ENCODE data around the gene RAP2B. TPM values are rescaled to one million over a fixed set of nuclear protein-coding genes. Genes with fewer than 3 reads are reported as not detected.
"Not testable (repeated sequence)": the region's sequence is repeated elsewhere in the genome, so short reads cannot be mapped to it uniquely, and the experiment has no call there.

RAP2B gene
- total RNA-seq, 1 donor from 2014 or later = 11.3 TPM

DNA sequence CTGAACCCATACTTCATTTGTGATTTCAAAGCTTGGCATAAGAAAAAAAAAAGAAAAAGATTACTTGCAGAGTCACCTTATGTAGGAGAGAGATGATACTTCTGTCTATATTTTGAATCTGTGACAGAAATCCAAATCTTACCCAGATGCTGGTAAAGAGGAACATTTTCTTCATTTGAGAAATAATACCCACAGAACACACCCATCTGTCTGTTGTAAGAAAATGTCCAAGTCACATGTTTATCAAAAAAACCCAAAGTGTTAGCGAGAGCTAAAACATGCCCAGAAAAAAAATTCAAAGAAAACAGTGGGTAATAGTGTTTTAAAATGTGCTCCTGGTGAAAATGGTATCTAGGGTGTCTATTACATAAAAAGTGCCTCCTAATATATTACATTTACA is 18.0 kb upstream of the RAP2B start:
- Mint-ChIP-seq H3K27ac (no peak overlapping the region), H3K27me3 (no peaks in the 10 kb centered on the region), H3K36me3 (ENCODE audit: insufficient read depth) (no peaks in the 10 kb centered on the region), H3K9me3 (ENCODE audit: low read depth) (no peaks in the 10 kb centered on the region), H3K4me3 (ENCODE audit: low read depth) (no peak overlapping the region), H3K4me1 (ENCODE audit: low read depth) (peaks cover 4% of the 10 kb centered on the region)
- DNase-seq (ENCODE audit: low spot score, unreplicated experiment) = no peak
- TF ChIP-seq, protein P1, sequence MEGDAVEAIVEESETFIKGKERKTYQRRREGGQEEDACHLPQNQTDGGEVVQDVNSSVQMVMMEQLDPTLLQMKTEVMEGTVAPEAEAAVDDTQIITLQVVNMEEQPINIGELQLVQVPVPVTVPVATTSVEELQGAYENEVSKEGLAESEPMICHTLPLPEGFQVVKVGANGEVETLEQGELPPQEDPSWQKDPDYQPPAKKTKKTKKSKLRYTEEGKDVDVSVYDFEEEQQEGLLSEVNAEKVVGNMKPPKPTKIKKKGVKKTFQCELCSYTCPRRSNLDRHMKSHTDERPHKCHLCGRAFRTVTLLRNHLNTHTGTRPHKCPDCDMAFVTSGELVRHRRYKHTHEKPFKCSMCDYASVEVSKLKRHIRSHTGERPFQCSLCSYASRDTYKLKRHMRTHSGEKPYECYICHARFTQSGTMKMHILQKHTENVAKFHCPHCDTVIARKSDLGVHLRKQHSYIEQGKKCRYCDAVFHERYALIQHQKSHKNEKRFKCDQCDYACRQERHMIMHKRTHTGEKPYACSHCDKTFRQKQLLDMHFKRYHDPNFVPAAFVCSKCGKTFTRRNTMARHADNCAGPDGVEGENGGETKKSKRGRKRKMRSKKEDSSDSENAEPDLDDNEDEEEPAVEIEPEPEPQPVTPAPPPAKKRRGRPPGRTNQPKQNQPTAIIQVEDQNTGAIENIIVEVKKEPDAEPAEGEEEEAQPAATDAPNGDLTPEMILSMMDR (IDR thresholded peaks at IDR 0.05; ENCODE audit: unreplicated experiment) = no peak

DNA sequence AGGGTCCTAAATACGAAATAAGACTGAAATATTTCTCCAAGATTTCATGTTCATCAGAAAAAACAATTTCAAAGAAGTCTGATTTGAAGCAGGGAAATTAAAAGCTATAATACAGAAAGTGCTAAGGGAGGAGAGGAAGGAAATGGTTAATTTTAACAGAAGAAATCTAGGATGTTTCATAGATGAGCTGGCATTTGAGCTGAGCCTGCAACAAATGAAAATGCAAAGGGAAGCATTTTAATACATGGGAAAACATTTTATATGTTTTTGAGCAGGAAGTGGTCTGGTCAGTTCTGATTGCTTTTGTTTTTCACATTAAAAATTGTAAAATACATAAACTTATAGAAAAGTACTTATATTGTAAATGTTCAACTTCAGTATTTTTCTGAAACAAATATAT is 17.2 kb upstream of the RAP2B start:
- H3K27ac Mint-ChIP-seq = no peak overlapping the region

DNA sequence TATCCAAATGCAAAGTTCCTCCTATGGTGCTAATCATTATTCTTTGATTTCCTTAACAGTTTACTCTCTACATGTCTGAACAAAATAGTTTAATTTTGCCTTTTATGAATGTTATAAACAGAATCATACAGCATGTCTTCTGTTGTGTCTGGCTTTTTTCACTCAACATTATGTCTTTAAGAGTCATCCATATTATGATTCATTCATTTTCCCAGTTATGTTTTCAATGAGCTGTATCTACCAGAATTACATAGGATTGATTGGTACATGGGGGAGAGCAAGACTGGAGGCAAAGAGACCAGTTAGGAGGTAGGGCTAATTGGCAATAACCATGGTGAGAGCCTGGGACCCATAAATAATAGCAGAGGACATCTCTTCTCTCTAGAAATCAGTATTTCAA is 16.6 kb upstream of the RAP2B start:
- Mint-ChIP-seq H3K27ac (no peak overlapping the region), H3K36me3 (ENCODE audit: insufficient read depth) (no peaks in the 10 kb centered on the region), H3K4me1 (ENCODE audit: low read depth) (no peaks in the 10 kb centered on the region), H3K9me3 (ENCODE audit: low read depth) (no peaks in the 10 kb centered on the region), H3K4me3 (ENCODE audit: low read depth) (no peak overlapping the region), H3K27me3 (no peaks in the 10 kb centered on the region)
- DNase-seq (ENCODE audit: low spot score, unreplicated experiment) = no peak
- TF ChIP-seq, protein P1 (IDR thresholded peaks at IDR 0.05; ENCODE audit: unreplicated experiment) = no peak

More for the DNA sequence above, 17.2 kb upstream of the RAP2B start:
- no peaks in the 10 kb centered on the region for H3K9me3 Mint-ChIP-seq (ENCODE audit: low read depth)
- no peaks in the 10 kb centered on the region for H3K36me3 Mint-ChIP-seq (ENCODE audit: insufficient read depth)
- no peak overlapping the region for H3K4me3 Mint-ChIP-seq (ENCODE audit: low read depth)
- H3K4me1 Mint-ChIP-seq (ENCODE audit: low read depth) = peaks cover 2% of the 10 kb centered on the region
- DNase-seq (ENCODE audit: low spot score, unreplicated experiment) = no peak
- no peaks in the 10 kb centered on the region for H3K27me3 Mint-ChIP-seq
- TF ChIP-seq, protein P1 (IDR thresholded peaks at IDR 0.05; ENCODE audit: unreplicated experiment) = no peak

DNA sequence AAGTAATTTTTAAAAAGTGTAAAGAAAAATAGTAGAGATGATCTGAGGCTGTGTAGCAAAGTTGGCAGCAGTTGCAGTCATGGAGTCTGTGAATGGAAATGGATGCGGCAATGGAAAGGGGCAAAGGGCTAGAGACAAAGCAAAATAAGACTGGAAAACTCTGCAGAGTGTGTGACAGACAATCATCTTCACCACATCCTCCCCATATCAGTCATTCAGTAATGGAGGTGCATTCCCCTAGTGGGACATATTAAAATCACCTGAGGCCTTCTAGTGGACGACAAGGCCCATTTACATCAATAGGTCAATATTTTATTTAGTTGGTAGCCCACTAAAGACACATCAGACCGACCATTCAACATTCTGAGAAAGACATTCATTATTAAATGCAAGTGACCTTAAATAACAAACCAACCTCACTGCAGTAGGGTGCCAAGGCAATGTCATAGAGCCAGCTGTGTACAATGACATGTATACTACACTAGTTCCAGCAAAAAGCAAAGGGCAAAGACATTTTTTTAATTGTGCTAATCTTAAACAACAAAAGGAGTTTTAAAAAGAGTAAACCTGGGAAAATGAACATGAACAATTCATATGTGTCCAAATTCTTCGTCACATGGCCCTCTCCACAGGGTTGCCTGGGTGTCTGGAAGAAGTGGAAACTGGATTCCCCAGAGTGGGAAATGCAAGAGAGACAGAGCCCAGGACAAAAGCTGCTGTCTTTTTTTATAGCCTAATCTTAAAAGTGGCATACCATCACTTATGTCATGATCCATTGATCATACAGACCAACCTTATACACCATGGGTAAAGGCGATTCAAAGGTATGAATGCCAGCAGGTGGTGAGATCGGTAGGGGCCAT is 15.6 kb upstream of the RAP2B start:
- Mint-ChIP-seq H3K9me3 (ENCODE audit: low read depth) (no peaks in the 10 kb centered on the region), H3K27ac (no peak overlapping the region), H3K4me1 (ENCODE audit: low read depth) (no peaks in the 10 kb centered on the region), H3K36me3 (ENCODE audit: insufficient read depth) (no peaks in the 10 kb centered on the region), H3K27me3 (no peaks in the 10 kb centered on the region), H3K4me3 (ENCODE audit: low read depth) (no peak overlapping the region)
- DNase-seq (ENCODE audit: low spot score, unreplicated experiment) = no peak
- TF ChIP-seq, protein P1 (IDR thresholded peaks at IDR 0.05; ENCODE audit: unreplicated experiment) = no peak

DNA sequence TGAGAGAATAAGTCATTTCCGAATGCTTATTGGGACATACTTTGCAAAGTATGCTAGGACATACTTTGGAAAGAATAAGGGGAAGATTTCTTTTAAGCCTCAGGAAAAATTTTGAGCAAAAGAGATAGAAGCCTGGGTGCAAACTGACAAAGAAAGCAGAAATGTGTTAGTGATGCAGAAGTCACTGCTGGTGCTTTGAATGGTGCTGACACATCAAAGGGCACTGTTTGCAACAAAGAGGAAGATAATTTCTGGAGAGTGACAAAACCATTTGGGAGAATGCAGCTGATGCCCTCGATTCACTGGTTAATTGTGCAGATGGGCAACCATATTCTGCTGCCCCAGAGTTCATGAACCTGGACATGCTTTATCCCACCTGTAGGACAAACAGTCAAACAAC is 11.0 kb upstream of the RAP2B start:
- Mint-ChIP-seq H3K9me3 (ENCODE audit: low read depth) (peaks cover 5% of the 10 kb centered on the region), H3K27me3 (no peaks in the 10 kb centered on the region), H3K27ac (no peak overlapping the region), H3K4me3 (ENCODE audit: low read depth) (no peak overlapping the region), H3K36me3 (ENCODE audit: insufficient read depth) (no peaks in the 10 kb centered on the region), H3K4me1 (ENCODE audit: low read depth) (no peaks in the 10 kb centered on the region)
- TF ChIP-seq, protein P1 (IDR thresholded peaks at IDR 0.05; ENCODE audit: unreplicated experiment) = no peak
- no peak for DNase-seq (ENCODE audit: low spot score, unreplicated experiment)

DNA sequence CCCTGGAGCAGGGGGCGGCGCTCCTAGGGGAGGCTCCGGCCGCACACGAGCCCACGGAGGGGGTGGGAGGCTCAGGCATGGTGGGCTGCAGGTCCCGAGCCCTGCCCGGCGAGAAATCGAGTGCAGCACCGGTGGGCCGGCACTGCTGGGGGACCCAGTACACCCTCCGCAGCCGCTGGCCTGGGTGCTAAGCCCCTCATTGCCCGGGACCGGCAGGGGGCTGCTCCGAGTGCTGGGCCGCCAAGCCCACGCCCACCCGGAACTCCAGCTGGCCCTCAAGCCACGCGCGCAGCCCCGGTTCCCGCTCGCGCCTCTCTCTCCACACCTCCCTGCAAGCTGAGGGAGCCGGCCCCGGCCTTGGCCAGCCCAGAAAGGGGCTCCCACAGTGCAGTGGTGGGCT is 6.2 kb upstream of the RAP2B start:
- not testable (repeated sequence) for H3K27ac Mint-ChIP-seq; H3K4me1 Mint-ChIP-seq (ENCODE audit: low read depth); DNase-seq (ENCODE audit: low spot score, unreplicated experiment); H3K4me3 Mint-ChIP-seq (ENCODE audit: low read depth); H3K27me3 Mint-ChIP-seq; H3K9me3 Mint-ChIP-seq (ENCODE audit: low read depth); H3K36me3 Mint-ChIP-seq (ENCODE audit: insufficient read depth)

All from progenitor cell of endocrine pancreas (in vitro differentiated cells).